Left lung (tissue), 10 donors: ENCODE data around the gene ANTXR2. TPM values are rescaled to one million over a fixed set of nuclear protein-coding genes. Genes with fewer than 3 reads are reported as not detected.

Experiments
- ATAC-seq: fragments of 200-7000 bp; cut with Tn5 transposase; one replicate; pipeline ENCODE4 v1.9.1; 2020; ENCODE audit warnings: moderate library complexity
- DNase-seq, 4 donors: peaks; one replicate each; pipeline ENCODE4 v3.0.0-alpha.2; 2013 to 2020
- H3K27ac ChIP-seq, 2 donors: fragments of 200-600 bp; sonication (generic) in 1 of 2; one replicate each; pipeline versions ENCODE4 v1.5.0 to v1.8.0; 2020 to 2021
- H3K27me3 ChIP-seq, 2 donors: fragments of 200-600 bp; sonication (generic) in 1 of 2; one replicate each; pipeline versions ENCODE4 v1.5.0 to v1.8.0; 2020 to 2021
- H3K36me3 ChIP-seq, 2 donors: fragments of 200-600 bp; sonication (generic) in 1 of 2; one replicate each; pipeline versions ENCODE4 v1.5.0 to v1.8.0; 2020 to 2021
- H3K4me1 ChIP-seq, 2 donors: fragments of 200-600 bp; one replicate each; pipeline ENCODE4 v1.8.0; 2021
- H3K4me3 ChIP-seq, 2 donors: fragments of 200-600 bp; sonication (generic) in 1 of 2; one replicate each; pipeline versions ENCODE4 v1.5.0 to v1.8.0; 2020 to 2021; ENCODE audit warnings: mild to moderate bottlenecking in 1 of 2
- H3K9me3 ChIP-seq, 2 donors: fragments of 200-600 bp; sonication (generic) in 1 of 2; one replicate each; pipeline versions ENCODE4 v1.5.0 to v1.8.0; 2020 to 2021
- intact Hi-C, 2 donors: fragments of 100-400 bp; cut with DNase I; formaldehyde crosslinking; loops; one replicate each; pipeline versions ENCODE4 v1.11.2 to v1.14.2; 2022
- polyA plus RNA-seq, 6 donors: library from polyadenylated mRNA; unstranded; fragments of 120-200 nt; gene quantifications; one replicate each; pipeline ENCODE4 v1.2.1, GENCODE V29; 2013; ENCODE audit not compliant: insufficient read length in 6 of 6
- total RNA-seq, 2 donors: library from RNA; stranded (reverse); fragmentation: NEBNext Ultra II Directional; extraction: Animal tissue kit (Norgen Biotek cat#: 25700); gene quantifications; one replicate each; pipeline ENCODE4 v1.2.1, GENCODE V29; 2021
- TF ChIP-seq, protein P1 (sequence below), 2 donors: fragments of 200-600 bp; sonication (generic) in 1 of 2; IDR thresholded peaks; one replicate each; pipeline versions ENCODE4 v1.5.0 to v1.8.0; 2021; ENCODE audit warnings: antibody characterized with exemption in 2 of 2
- donor health status: DM: no; HTN: yes; CAD: no.
- donor health status: DM: no; HTN: no; CAD: no.

The ANTXR2 gene
- total and polyA plus RNA-seq, 8 donors: 45.6 to 73.3 (median 66.1) TPM

GRCh38 chr4:79856196-79856595, 216.8 kb downstream of the ANTXR2 start:
- no peak overlapping the region for H3K27ac ChIP-seq
- no peaks in the 10 kb centered on the region for H3K36me3 ChIP-seq
- peaks cover 0 to 10% of the 10 kb centered on the region in 2 donors for H3K4me1 ChIP-seq
- no peaks in the 10 kb centered on the region for H3K27me3 ChIP-seq
- no peaks in the 10 kb centered on the region for H3K9me3 ChIP-seq
- DNase-seq (no peak), ATAC-seq (no peak)
- H3K4me3 ChIP-seq: no peak overlapping the region
- TF ChIP-seq, protein P1, sequence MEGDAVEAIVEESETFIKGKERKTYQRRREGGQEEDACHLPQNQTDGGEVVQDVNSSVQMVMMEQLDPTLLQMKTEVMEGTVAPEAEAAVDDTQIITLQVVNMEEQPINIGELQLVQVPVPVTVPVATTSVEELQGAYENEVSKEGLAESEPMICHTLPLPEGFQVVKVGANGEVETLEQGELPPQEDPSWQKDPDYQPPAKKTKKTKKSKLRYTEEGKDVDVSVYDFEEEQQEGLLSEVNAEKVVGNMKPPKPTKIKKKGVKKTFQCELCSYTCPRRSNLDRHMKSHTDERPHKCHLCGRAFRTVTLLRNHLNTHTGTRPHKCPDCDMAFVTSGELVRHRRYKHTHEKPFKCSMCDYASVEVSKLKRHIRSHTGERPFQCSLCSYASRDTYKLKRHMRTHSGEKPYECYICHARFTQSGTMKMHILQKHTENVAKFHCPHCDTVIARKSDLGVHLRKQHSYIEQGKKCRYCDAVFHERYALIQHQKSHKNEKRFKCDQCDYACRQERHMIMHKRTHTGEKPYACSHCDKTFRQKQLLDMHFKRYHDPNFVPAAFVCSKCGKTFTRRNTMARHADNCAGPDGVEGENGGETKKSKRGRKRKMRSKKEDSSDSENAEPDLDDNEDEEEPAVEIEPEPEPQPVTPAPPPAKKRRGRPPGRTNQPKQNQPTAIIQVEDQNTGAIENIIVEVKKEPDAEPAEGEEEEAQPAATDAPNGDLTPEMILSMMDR (IDR thresholded peaks at IDR 0.05): no peak
- intact Hi-C loops: no loop called here

- intact Hi-C loops: no loop called here
- Histone ChIP-seq H3K27ac (no peak overlapping the region), H3K36me3 (no peaks in the 10 kb centered on the region), H3K27me3 (no peaks in the 10 kb centered on the region), H3K4me1 (peaks cover 0 to 10% of the 10 kb centered on the region in 2 donors), H3K9me3 (no peaks in the 10 kb centered on the region), H3K4me3 (no peak overlapping the region)
- TF ChIP-seq, protein P1 (IDR thresholded peaks at IDR 0.05): no peak
- peak in 1 of 4 donors; percentile 35 for DNase-seq
- ATAC-seq: no peak
Measured at GRCh38 chr4:79854856-79855502, 218.1 kb downstream of the ANTXR2 start.

GRCh38 chr4:79852305-79852730, 220.7 kb downstream of the ANTXR2 start:
- TF ChIP-seq, protein P1 (IDR thresholded peaks at IDR 0.05): no peak

DNA sequence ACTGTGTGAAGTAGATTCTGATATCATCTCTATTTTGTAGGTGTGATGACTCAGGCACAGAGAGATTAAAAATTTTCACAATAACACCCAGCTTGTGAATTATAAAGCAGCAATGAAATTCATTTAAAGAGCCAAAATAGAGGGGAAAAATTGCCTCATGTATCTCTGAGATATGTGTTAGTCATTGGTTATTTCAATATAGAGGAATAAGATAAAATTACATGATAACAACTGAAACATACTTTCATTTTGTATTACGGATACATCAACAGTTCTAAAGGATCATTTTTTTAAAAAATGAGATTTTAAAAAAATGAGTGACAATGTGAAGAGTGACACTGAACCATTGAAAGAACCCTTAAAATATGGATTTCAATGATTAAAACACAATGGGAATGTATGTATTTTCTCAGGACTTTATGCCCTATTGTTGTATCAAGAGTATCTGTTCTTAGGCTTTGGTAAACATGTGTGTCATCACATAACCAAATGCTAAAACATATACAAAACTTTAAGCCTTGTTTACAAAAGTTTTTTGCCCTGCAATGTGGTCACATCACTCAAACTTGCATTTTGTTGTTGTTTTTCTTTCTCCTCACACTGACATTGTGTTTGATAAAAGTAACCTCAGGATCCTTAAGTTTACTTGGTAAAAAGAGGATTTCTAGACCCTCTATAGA, 221.3 kb downstream of the ANTXR2 start:
- intact Hi-C loops: no loop called here
- H3K27ac ChIP-seq: no peak overlapping the region
- H3K36me3 ChIP-seq: no peaks in the 10 kb centered on the region
- TF ChIP-seq, protein P1 (IDR thresholded peaks at IDR 0.05): no peak
- H3K4me1 ChIP-seq: peaks cover 0 to 10% of the 10 kb centered on the region in 2 donors
- DNase-seq (no peak), ATAC-seq (no peak)
- no peak overlapping the region for H3K4me3 ChIP-seq
- H3K27me3 ChIP-seq: no peaks in the 10 kb centered on the region
- H3K9me3 ChIP-seq: no peaks in the 10 kb centered on the region

More at GRCh38 chr4:79852305-79852730, 220.7 kb downstream of the ANTXR2 start:
- H3K27ac ChIP-seq: no peak overlapping the region
- no peaks in the 10 kb centered on the region for H3K36me3 ChIP-seq
- peak in 1 of 4 donors; percentile 31 for DNase-seq
- peaks cover 0 to 10% of the 10 kb centered on the region in 2 donors for H3K4me1 ChIP-seq
- ATAC-seq: peak; percentile 57
- intact Hi-C loops: no loop called here
- no peaks in the 10 kb centered on the region for H3K9me3 ChIP-seq
- no peaks in the 10 kb centered on the region for H3K27me3 ChIP-seq
- H3K4me3 ChIP-seq: no peak overlapping the region

Other genes starting within 250 kb of the ANTXR2 start
- gene PRDM8, start 124.3 kb upstream of the ANTXR2 start, total RNA-seq: 1 to 10 TPM in 1 of 2 donors, under 1 TPM in 1; 0.52 to 1.9 TPM
- gene PRDM8, start 124.3 kb upstream of the ANTXR2 start, polyA plus RNA-seq: 1 to 10 TPM in 4 of 6 donors, under 1 TPM in 2; 0.41 to 1.5 (median 1.2) TPM
- under 1 TPM in 1 of 2 donors, not detected in 1; 0.05 TPM for gene FGF5, start 193.4 kb upstream of the ANTXR2 start, total RNA-seq
- gene FGF5, start 193.4 kb upstream of the ANTXR2 start, polyA plus RNA-seq: under 1 TPM in 2 of 6 donors, not detected in 4; 0.03 to 0.04 TPM